GM03348 (cell line): ENCODE results near the gene UHMK1.
"Not testable (repeated sequence)": the region's sequence is repeated elsewhere in the genome, so short reads cannot be mapped to it uniquely, and the experiment has no call there.

ENCODE experiments used
- DNase-seq: peaks from one replicate; pipeline ENCODE4 v3.0.0; 2012; ENCODE audit warnings: low spot score

The UHMK1 gene

GRCh38 chr1:162566870-162567269 is 69.3 kb downstream of the UHMK1 start:
- no peak for DNase-seq

GRCh38 chr1:162568802-162569201 is 71.2 kb downstream of the UHMK1 start:
- DNase-seq = no peak

DNA sequence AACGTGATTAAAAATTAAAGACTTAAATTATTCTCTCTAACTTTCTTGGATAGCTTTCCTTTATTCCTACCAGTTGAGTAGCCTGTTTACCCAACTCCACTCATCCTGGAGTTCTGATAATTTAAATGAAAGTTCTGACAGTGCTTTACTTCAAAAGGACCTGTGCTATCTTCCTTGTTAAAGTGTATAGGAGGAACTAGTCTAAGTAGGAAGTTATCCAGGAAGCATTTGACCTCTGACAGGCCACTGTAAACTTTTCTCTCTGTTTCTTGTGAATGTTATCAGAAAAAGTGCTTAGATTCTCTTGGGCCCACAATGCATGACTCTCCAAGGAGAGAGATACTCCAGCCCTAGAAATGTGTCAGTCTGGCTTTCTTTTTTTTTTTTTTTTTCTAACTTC is 73.1 kb downstream of the UHMK1 start:
- no peak for DNase-seq

DNA sequence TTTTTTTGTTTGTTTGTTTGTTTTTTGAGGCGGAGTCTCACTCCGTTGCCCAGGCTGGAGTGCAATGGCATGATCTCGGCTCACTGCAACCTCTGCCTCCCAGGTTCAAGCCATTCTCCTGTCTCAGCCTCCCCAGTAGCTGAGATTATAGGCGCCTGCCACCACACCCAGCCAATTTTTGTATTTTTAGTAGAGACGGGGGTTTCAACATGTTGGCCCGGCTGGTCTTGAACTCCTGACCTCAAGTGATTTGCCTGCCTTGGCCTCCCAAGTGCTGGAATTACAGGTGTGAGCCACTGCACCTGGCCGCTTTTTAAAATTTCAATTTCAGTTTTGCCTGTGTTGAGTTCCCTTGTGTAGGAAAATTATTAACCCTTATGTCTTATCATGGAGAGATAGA is 73.5 kb downstream of the UHMK1 start:
- DNase-seq = not testable (repeated sequence)

GRCh38 chr1:162571696-162572095 is 74.1 kb downstream of the UHMK1 start:
- DNase-seq = no peak

DNA sequence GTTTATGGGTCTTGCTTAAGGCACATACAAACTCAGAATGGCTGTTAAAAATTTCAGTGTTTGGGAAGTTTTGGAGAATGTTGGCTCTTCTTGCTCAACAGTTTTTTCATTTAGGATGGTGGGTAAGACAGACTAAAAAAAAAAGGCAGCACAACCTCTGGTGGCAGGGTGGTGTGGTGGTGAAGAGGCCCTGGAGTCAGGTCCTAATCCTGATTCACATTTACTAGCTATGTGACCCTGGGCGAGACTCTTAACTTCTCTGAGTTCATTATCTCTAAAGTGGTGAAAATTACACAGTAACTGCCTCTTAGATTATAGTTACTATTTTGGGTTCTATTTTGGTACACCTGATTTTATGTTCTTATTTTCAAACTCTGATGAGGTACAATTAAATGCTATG is 75.5 kb downstream of the UHMK1 start:
- DNase-seq = no peak

DNA sequence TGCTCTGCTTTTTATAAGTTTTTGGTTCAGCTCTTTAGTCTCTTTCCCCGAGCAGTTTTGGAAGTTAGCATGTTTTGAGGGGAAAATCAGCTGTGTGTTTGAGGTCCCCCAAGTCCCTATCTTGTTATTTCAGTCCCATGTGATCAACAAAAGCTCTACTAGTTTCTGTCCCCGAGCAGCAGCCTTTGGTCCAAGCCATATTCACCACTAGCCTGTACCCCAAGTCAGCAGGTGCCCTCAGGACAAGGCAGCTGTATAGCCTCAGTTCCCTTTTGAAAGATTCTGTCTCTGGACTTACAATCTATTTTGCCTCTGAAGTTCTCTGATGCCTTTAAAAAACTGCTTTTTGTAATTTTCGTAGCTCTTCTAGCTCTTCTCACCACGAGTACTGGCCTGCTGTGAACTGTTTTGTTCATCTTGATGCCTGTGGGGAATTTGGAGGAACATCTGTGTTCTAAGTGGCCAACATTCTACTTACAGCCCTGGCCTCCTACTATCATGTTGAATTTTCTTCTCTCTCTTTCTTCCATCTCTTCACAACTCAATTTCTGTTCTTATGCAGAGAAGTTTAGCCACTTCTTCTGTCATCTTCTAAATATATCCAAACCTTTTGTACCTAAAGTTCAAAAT is 80.6 kb downstream of the UHMK1 start:
- no peak for DNase-seq

- no peak for DNase-seq
Observed at GRCh38 chr1:162578936-162579335, 81.3 kb downstream of the UHMK1 start.
